ENCODE data around the gene GAGE2A.
"Not testable (repeated sequence)": the region's sequence is repeated elsewhere in the genome, so short reads cannot be mapped to it uniquely, and the experiment has no call there.

The GAGE2A gene

GRCh38 chrX:49589196-49589595 lies at the start of gene GAGE2A:
Gene GAGE2A (plus strand): TSS chrX:49589496. CDS start chrX:49590651, 1,155 bp downstream.
- not testable (repeated sequence) for DNase-seq

GRCh38 chrX:49541433-49541832 lies 47.9 kb upstream of the GAGE2A start, which contains the start of gene GAGE12D:
Gene GAGE12D (plus strand): TSS chrX:49541733. CDS start chrX:49542888, 1,155 bp downstream.
- DNase-seq = not testable (repeated sequence)

GRCh38 chrX:49550989-49551388 lies 38.3 kb upstream of the GAGE2A start, which contains the start of gene GAGE12E:
Gene GAGE12E (plus strand): TSS chrX:49551289. CDS start chrX:49552444, 1,155 bp downstream.
- DNase-seq = not testable (repeated sequence)

- not testable (repeated sequence) for DNase-seq
Measured at GRCh38 chrX:49560542-49560941, 28.8 kb upstream of the GAGE2A start, which contains the start of gene GAGE12F. Gene GAGE12F (plus strand): TSS chrX:49560842. CDS start chrX:49561997, 1,155 bp downstream.

GRCh38 chrX:49568728-49569127 lies 20.6 kb upstream of the GAGE2A start:
- not testable (repeated sequence) for DNase-seq

GRCh38 chrX:49569152-49569551 lies 20.1 kb upstream of the GAGE2A start:
- not testable (repeated sequence) for DNase-seq

GRCh38 chrX:49570100-49570499 lies 19.2 kb upstream of the GAGE2A start, which contains the start of gene GAGE12G:
Gene GAGE12G (plus strand): TSS chrX:49570400. CDS start chrX:49571555, 1,155 bp downstream.
- not testable (repeated sequence) for DNase-seq

- not testable (repeated sequence) for DNase-seq
Measured at GRCh38 chrX:49579649-49580048, 9.6 kb upstream of the GAGE2A start, which contains the start of gene GAGE12H. Gene GAGE12H (plus strand): TSS chrX:49579949. CDS start chrX:49581104, 1,155 bp downstream.

- peak; percentile 5 for DNase-seq
Measured at GRCh38 chrX:49589769-49590478, 628 bp downstream of the GAGE2A start.

- not testable (repeated sequence) for DNase-seq
Measured at GRCh38 chrX:49590488-49590887, 1.2 kb downstream of the GAGE2A start.

GRCh38 chrX:49598720-49599119 lies 9.4 kb downstream of the GAGE2A start, which contains the start of gene GAGE1:
Gene GAGE1 (plus strand): TSS chrX:49599020. CDS start chrX:49600175, 1,155 bp downstream.
- not testable (repeated sequence) for DNase-seq

- no peak for DNase-seq
Measured at GRCh38 chrX:49610718-49611310, 21.5 kb downstream of the GAGE2A start.

- DNase-seq = no peak
Measured at GRCh38 chrX:49618574-49618973, 29.3 kb downstream of the GAGE2A start.

- DNase-seq = peak; percentile 45
Measured at GRCh38 chrX:49627086-49627777, 37.9 kb downstream of the GAGE2A start.

GRCh38 chrX:49644991-49645637 lies 55.8 kb downstream of the GAGE2A start:
- no peak for DNase-seq
